ENCODE data around the gene UBASH3B. TPM values are rescaled to one million over a fixed set of nuclear protein-coding genes. Genes with fewer than 3 reads are reported as not detected.
A peak's percentile ranks its signal among the peaks of the same experiment; 100 is the strongest.

UBASH3B gene
- total and polyA plus RNA-seq, 2 experiments from 2014 or later, result 5.1 to 11.1 TPM

DNA sequence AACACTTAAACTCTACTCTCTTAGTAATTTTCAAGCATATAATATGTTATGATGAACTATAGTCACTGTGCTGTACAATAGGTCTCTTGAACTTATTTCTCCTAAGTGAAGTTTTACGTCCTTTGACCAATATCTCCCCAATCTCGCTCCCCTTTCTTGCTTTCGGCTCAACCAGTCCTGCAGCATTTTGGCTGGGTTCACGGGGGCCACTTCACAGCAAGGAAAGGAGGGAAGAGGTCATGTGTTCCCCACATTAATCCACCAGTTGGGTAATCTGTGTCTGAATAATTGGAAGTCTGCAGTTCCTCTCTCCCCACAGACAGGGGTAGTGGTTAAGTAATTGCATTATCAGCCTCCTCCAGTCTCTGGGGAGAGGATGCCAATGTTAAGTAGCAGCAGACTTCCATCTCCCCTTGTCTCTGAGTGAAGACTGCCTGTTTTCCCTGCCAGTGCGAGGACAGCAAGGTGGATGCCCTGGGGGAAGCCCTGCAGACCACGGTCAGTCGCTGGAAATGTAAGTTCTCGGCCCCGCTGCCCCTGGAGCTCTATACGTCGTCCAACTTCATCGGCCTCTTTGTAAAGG is 123.6 kb downstream of the UBASH3B start:
- no peaks in the 10 kb centered on the region for H4K20me1 ChIP-seq (ENCODE audit: insufficient read depth, poor library complexity, severe bottlenecking)
- H3K9me3 ChIP-seq (ENCODE audit: low read depth), result no peaks in the 10 kb centered on the region
- no peak for TF ChIP-seq EZH2 (IDR thresholded peaks at IDR 0.05; ENCODE audit: borderline replicate concordance)
- no peak for TF ChIP-seq EZH2phosphoT487 (IDR thresholded peaks at IDR 0.05; ENCODE audit: low read depth, severe bottlenecking, unreplicated experiment)
- H3K9me2 ChIP-seq (replicated peaks; ENCODE audit: insufficient read depth), result no peaks in the 10 kb centered on the region
- no peak for DNase-seq (ENCODE audit: low spot score)
- no peak overlapping the region for H3K4me3 ChIP-seq
- H3K4me1 ChIP-seq (ENCODE audit: insufficient read depth), result peaks cover under 1% of the 10 kb centered on the region
- no peak overlapping the region for H2AFZ ChIP-seq
- WGBS (ENCODE audit: low lambda C conversion rate, missing lambda C conversion rate), result 81% methylated on average over 12 of the region's 12 CpGs
- H3K36me3 ChIP-seq (replicated peaks; ENCODE audit: insufficient read depth, low read depth), result no peaks in the 10 kb centered on the region
- no peak overlapping the region for H3K27ac ChIP-seq
- no peaks in the 10 kb centered on the region for H3K27me3 ChIP-seq
- no peaks in the 10 kb centered on the region for H3K79me2 ChIP-seq
- no peak overlapping the region for H3K4me2 ChIP-seq

DNA sequence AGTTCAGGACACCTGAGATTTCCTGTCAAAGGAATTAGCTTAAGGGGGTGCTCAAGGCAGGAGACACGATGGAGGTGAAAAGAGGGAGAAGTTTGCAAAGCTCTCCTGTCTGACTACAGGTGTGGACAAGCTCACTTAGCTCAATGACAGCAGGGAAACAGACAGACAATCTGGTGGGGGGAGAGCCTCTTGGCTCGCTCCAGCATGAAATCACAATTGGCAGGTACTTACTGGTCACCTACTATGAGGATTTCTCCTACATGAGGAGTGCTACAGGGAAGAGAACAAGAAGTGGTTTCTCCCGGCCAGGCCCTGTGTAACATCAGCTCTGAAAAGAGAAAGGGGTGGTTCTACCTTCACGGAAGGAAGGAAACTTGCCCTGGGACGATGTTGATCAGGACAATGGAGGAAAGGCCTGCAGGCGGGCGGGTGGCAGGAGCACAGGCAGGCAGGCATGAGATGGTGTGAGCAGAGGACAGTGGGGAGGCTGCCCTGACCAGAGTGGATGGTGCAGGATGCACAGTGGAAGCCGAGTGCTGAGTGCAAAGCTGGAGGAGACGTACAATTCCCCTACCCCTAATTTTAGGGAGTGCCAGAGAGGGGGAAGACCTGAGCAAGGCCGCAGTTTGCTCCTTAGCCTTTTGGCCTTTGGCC is 124.9 kb downstream of the UBASH3B start:
- Histone ChIP-seq H3K4me1 (ENCODE audit: insufficient read depth) (peaks cover 8% of the 10 kb centered on the region), H3K4me2 (no peak overlapping the region), H3K36me3 (replicated peaks; ENCODE audit: insufficient read depth, low read depth) (no peaks in the 10 kb centered on the region), H3K27me3 (no peaks in the 10 kb centered on the region), H2AFZ (no peak overlapping the region), H4K20me1 (ENCODE audit: insufficient read depth, poor library complexity, severe bottlenecking) (no peaks in the 10 kb centered on the region), H3K4me3 (no peak overlapping the region), H3K9me3 (ENCODE audit: low read depth) (no peaks in the 10 kb centered on the region), H3K9me2 (replicated peaks; ENCODE audit: insufficient read depth) (no peaks in the 10 kb centered on the region), H3K79me2 (no peaks in the 10 kb centered on the region), H3K27ac (no peak overlapping the region)
- TF ChIP-seq, protein P1, sequence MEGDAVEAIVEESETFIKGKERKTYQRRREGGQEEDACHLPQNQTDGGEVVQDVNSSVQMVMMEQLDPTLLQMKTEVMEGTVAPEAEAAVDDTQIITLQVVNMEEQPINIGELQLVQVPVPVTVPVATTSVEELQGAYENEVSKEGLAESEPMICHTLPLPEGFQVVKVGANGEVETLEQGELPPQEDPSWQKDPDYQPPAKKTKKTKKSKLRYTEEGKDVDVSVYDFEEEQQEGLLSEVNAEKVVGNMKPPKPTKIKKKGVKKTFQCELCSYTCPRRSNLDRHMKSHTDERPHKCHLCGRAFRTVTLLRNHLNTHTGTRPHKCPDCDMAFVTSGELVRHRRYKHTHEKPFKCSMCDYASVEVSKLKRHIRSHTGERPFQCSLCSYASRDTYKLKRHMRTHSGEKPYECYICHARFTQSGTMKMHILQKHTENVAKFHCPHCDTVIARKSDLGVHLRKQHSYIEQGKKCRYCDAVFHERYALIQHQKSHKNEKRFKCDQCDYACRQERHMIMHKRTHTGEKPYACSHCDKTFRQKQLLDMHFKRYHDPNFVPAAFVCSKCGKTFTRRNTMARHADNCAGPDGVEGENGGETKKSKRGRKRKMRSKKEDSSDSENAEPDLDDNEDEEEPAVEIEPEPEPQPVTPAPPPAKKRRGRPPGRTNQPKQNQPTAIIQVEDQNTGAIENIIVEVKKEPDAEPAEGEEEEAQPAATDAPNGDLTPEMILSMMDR (IDR thresholded peaks at IDR 0.05; ENCODE audit: poor library complexity), result no peak
- TF ChIP-seq EZH2 (IDR thresholded peaks at IDR 0.05; ENCODE audit: borderline replicate concordance) (no peak), EZH2phosphoT487 (IDR thresholded peaks at IDR 0.05; ENCODE audit: low read depth, severe bottlenecking, unreplicated experiment) (no peak)
- DNase-seq (ENCODE audit: low spot score), result no peak
- 87% methylated on average over 10 of the region's 10 CpGs for WGBS (ENCODE audit: low lambda C conversion rate, missing lambda C conversion rate)

DNA sequence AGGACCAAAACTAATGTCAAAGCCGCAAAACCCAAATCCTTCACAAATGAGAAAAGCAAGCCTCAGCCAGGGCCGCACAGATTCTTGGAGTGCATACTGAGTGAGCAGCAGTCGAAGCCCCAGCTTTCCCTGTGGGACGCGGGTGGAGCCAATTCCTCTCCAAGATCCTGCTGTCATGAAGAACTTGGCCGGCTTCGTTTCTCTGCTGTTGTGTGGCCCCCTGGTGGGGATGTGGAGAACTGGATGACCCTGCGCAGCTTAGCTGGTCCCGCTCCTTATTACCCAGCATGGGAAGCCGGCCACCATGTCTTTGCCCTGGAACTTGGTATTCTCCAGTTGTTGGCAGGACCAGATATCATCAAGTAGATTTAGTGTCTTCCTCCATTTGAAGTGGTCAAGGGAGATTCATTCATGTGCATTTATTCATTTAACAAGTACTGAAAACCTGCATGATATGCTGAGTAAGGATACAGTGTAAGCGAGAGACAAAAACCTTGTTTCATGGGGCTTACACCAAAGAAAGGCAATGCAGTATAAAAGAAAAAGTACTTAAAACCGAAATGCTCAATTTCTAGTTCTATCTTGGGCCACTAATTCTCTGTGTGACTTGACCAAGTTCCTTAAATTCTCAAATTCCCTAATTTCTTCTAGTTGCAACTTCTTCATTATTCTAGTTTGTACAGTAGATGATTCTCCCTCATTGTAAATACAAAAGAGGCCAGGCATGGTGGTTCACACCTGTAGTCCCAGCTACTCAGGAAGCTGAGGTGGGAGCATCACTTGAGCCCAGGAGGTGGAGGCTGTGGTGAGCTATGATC is 126.1 kb downstream of the UBASH3B start:
- no peaks in the 10 kb centered on the region for H3K9me3 ChIP-seq (ENCODE audit: low read depth)
- 24% methylated on average over 12 of the region's 12 CpGs for WGBS (ENCODE audit: low lambda C conversion rate, missing lambda C conversion rate)
- no peak overlapping the region for H3K4me2 ChIP-seq
- no peaks in the 10 kb centered on the region for H3K9me2 ChIP-seq (replicated peaks; ENCODE audit: insufficient read depth)
- H4K20me1 ChIP-seq (ENCODE audit: insufficient read depth, poor library complexity, severe bottlenecking), result no peaks in the 10 kb centered on the region
- H3K79me2 ChIP-seq, result no peaks in the 10 kb centered on the region
- H2AFZ ChIP-seq, result no peak overlapping the region
- H3K36me3 ChIP-seq (replicated peaks; ENCODE audit: insufficient read depth, low read depth), result no peaks in the 10 kb centered on the region
- H3K4me1 ChIP-seq (ENCODE audit: insufficient read depth), result peaks cover 8% of the 10 kb centered on the region
- no peak overlapping the region for H3K4me3 ChIP-seq
- H3K27ac ChIP-seq, result no peak overlapping the region
- TF ChIP-seq EZH2 (IDR thresholded peaks at IDR 0.05; ENCODE audit: borderline replicate concordance) (no peak), EZH2phosphoT487 (IDR thresholded peaks at IDR 0.05; ENCODE audit: low read depth, severe bottlenecking, unreplicated experiment) (no peak)
- TF ChIP-seq, protein P1 (IDR thresholded peaks at IDR 0.05; ENCODE audit: poor library complexity), result peak; percentile 94
- DNase-seq (ENCODE audit: low spot score), result peak; percentile 94
- no peaks in the 10 kb centered on the region for H3K27me3 ChIP-seq

DNA sequence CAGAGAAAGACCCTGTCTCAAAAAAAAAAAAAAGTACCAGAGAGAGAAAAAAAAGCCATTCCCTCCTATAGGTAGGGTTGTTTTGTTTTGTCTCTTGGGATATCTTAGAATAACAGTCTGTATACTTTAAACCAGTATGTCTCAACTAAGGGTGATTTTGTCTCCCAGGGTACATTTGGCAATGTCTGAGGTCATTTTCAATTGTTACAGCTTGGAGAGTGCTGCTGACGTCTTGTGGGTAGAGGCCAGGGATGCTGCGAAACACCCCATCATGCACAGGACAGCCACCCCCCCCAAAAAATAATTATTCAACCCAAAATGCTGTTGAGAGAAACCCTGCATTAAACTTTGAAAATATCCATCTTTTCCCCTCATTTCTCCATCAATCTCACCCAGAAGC is 126.7 kb downstream of the UBASH3B start:
- Histone ChIP-seq H4K20me1 (ENCODE audit: insufficient read depth, poor library complexity, severe bottlenecking) (no peaks in the 10 kb centered on the region), H3K9me3 (ENCODE audit: low read depth) (no peaks in the 10 kb centered on the region), H2AFZ (no peak overlapping the region), H3K27ac (no peak overlapping the region), H3K27me3 (no peaks in the 10 kb centered on the region), H3K79me2 (no peaks in the 10 kb centered on the region), H3K4me1 (ENCODE audit: insufficient read depth) (peaks cover 8% of the 10 kb centered on the region), H3K4me2 (no peak overlapping the region), H3K36me3 (replicated peaks; ENCODE audit: insufficient read depth, low read depth) (no peaks in the 10 kb centered on the region), H3K4me3 (no peak overlapping the region), H3K9me2 (replicated peaks; ENCODE audit: insufficient read depth) (no peaks in the 10 kb centered on the region)
- TF ChIP-seq, protein P1 (IDR thresholded peaks at IDR 0.05; ENCODE audit: poor library complexity), result no peak
- TF ChIP-seq EZH2 (IDR thresholded peaks at IDR 0.05; ENCODE audit: borderline replicate concordance) (no peak), EZH2phosphoT487 (IDR thresholded peaks at IDR 0.05; ENCODE audit: low read depth, severe bottlenecking, unreplicated experiment) (no peak)
- 94% methylated on average over 2 of the region's 2 CpGs for WGBS (ENCODE audit: low lambda C conversion rate, missing lambda C conversion rate)
- DNase-seq (ENCODE audit: low spot score), result no peak
